ENCODE data around the gene SVIL. TPM values are rescaled to one million over a fixed set of nuclear protein-coding genes. Genes with fewer than 3 reads are reported as not detected.

Gene SVIL
- total RNA-seq, 1 donor = 7.8 TPM

DNA sequence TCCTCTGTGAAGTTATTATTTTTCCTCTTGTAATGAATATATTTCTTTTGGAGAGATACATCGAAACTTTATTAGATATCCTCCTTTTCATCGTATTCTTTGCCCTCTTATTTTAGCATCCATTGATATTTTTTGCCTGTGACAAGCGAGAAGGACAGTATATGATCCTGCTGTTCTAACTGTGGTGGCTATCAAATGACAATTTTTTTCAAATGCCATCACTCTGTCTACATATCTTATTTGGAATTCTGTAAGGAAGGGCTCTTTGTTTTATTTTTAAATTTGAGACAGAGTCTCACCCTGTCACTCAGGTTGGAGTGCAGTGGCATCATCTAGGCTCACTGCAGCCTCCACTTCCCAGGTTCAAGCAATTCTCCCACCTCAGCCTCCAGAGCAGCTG, 217.4 kb downstream of the SVIL start:
- TF ChIP-seq, protein P1, sequence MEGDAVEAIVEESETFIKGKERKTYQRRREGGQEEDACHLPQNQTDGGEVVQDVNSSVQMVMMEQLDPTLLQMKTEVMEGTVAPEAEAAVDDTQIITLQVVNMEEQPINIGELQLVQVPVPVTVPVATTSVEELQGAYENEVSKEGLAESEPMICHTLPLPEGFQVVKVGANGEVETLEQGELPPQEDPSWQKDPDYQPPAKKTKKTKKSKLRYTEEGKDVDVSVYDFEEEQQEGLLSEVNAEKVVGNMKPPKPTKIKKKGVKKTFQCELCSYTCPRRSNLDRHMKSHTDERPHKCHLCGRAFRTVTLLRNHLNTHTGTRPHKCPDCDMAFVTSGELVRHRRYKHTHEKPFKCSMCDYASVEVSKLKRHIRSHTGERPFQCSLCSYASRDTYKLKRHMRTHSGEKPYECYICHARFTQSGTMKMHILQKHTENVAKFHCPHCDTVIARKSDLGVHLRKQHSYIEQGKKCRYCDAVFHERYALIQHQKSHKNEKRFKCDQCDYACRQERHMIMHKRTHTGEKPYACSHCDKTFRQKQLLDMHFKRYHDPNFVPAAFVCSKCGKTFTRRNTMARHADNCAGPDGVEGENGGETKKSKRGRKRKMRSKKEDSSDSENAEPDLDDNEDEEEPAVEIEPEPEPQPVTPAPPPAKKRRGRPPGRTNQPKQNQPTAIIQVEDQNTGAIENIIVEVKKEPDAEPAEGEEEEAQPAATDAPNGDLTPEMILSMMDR (IDR thresholded peaks at IDR 0.05; ENCODE audit: insufficient read depth, low read depth, low read length) = no peak
- DNase-seq (ENCODE audit: low read depth) = no peak
- H3K4me3 ChIP-seq (ENCODE audit: low read depth, low read length) = no peak overlapping the region

DNA sequence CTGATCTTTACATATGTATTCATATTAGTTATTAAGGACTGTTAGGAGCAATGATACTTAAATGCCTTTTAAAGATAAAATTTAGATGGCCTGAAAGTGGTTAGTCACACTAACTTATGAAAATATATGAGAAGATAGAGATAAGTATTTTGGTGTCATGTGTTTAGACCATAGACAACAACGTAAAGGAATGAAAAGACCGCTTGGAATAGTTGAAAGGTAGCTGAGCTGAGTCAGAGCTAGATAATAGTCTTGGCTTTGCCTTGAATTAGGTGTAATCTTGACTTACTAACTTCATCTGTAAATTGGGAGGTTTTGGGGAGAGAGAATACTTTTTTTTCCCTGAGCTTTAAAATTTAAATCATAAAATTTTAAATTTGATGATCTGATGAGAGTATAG, 218.9 kb downstream of the SVIL start:
- TF ChIP-seq, protein P1 (IDR thresholded peaks at IDR 0.05; ENCODE audit: insufficient read depth, low read depth, low read length) = no peak
- no peak for DNase-seq (ENCODE audit: low read depth)
- no peak overlapping the region for H3K4me3 ChIP-seq (ENCODE audit: low read depth, low read length)

DNA sequence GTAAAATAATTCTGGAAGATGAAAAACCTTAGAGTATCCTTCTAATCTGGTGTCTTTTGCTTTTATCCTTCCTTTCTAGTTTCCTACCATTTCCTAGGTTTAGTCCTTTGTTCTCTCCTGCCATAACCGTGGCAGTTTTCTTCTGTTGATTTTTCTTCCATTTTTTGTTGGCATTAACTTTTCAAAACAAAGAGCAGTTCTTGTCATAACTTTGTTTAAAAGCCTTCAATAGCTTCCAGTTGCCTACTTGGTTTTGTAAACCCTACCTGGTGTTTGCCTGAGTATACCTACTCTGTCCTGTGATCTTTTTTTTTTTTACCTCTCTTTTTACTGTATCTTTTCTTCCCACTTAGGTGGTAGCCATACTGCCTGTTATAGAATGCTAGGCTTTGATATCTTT, 220.3 kb downstream of the SVIL start:
- TF ChIP-seq, protein P1 (IDR thresholded peaks at IDR 0.05; ENCODE audit: insufficient read depth, low read depth, low read length) = no peak

DNA sequence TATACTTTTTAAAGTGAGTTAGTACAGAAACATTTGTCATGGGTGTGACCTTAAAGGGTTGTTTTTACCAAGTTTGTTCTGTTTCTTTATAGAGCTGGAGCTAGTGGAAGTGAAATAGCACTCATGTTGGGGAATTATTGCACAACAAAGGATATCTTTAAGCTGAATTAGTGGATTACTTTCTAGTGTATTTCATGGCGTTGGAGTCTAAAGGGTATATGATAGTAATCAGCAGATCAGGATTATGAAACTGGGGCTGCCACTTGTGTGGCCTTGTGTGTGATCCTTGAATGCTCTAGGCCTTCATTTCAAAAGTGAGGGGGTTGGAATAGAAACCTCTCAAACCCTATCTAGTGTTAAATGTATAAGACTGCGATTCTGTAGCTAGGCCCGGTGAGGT, 222.3 kb downstream of the SVIL start:
- H3K4me3 ChIP-seq (ENCODE audit: low read depth, low read length) = no peak overlapping the region
- TF ChIP-seq, protein P1 (IDR thresholded peaks at IDR 0.05; ENCODE audit: insufficient read depth, low read depth, low read length) = no peak
- peak; percentile 84 for DNase-seq (ENCODE audit: low read depth)

More for the DNA sequence above, 220.3 kb downstream of the SVIL start:
- no peak for DNase-seq (ENCODE audit: low read depth)
- no peak overlapping the region for H3K4me3 ChIP-seq (ENCODE audit: low read depth, low read length)

DNA sequence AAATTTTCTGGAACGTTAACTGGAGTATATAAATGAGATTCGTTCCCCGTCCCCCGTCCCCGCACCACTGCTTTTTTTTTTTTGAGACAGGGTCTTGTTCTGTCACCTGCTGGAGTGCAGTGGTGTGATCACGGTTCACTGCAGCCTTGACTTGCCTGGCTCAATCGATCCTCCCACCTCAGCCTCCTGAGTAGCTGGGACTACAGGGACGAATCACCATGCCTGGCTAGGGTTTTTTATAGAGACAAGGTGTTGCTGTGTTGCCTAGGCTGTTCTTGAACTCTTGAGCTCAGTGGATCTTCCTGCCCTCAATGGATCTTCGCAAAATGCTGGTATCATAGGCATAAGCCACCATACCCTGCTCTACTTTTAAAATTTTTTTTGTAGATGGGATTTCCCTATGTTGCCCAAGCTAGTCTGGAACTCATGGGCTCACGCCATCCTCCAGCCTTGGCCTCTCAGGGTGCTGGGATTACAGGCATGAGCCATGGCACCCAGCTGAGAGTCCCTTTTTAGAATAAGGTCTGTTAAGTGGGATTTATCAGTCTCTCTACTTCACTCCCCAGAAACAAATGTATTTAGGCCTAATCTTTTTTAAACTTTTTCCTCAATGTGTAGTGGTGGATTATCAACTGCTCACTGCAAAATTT, 223.0 kb downstream of the SVIL start:
- DNase-seq (ENCODE audit: low read depth) = no peak
- TF ChIP-seq, protein P1 (IDR thresholded peaks at IDR 0.05; ENCODE audit: insufficient read depth, low read depth, low read length) = no peak
- peak overlapping the region; percentile 1 for H3K4me3 ChIP-seq (ENCODE audit: low read depth, low read length)

DNA sequence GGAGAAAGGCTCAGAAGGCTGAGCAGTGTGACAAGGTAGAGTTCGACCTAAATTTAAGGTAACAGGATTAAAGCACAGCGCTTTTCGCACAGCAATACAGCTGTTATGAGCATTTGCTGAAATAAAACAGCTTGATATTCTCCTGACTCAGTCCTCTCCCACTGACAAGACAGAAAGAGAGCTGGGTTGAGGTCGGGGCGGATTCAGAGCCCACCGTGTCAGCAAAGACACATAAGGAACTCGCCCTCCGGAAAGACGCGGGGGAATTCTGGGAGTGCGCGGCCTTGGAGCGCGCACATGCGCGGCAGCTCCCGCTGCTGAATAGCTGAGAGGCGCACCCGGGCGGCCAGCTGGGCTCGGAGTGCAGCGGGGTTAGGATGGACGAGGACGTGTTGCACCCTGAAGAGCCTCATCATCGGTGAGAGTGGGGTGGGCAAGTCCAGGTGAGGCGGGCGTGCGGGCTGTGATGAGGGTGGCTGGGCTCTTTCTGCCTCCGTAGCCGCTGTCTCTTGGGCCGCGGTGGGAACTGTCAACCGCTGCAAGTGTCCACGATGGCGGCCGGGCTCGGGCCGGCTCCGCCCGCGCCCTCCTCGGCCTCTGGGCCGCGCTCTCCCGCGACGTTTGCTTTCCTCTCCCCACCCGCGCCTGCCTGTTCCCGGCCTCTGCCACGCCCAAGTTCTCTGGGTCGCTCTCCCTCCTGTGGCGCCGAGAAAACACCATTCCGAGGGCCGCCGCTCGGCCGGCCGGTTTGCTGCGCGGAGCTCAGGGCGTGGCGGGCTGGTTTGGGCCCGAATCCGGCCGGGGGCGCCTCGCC, 225.3 kb downstream of the SVIL start:
- DNase-seq (ENCODE audit: low read depth) = peak; percentile 72
- H3K4me3 ChIP-seq (ENCODE audit: low read depth, low read length) = peak overlapping the region; percentile 78
- TF ChIP-seq, protein P1 (IDR thresholded peaks at IDR 0.05; ENCODE audit: insufficient read depth, low read depth, low read length) = no peak

Data from fibroblast of villous mesenchyme (primary cell).